Activated T-cell treated with anti-CD3 and anti-CD28 coated beads, Interleukin-2, amount 50 U/mL, for 4 hours (primary cell): ENCODE measurements around the gene GATA1. TPM values are rescaled to one million over a fixed set of nuclear protein-coding genes. Genes with fewer than 3 reads are reported as not detected.

Experiments used
- ATAC-seq, 2 donors: fragments of 200-7000 bp; cut with Tn5 transposase; one replicate each; pipeline ENCODE4 v1.10.0; 2021
- DNase-seq: peaks from one replicate; pipeline ENCODE4 v3.0.0-alpha.2; 2020
- H3K27me3 Mint-ChIP-seq: one replicate; pipeline ENCODE4 v1.8.0; 2021; ENCODE audit warnings: low read depth, mixed read lengths
- H3K36me3 Mint-ChIP-seq: one replicate; pipeline ENCODE4 v1.8.0; 2022; ENCODE audit warnings: mixed read lengths; ENCODE audit not compliant: insufficient read depth
- H3K4me1 Mint-ChIP-seq: one replicate; pipeline ENCODE4 v1.8.0; 2021; ENCODE audit warnings: low read depth, mixed read lengths
- H3K4me3 Mint-ChIP-seq: one replicate; pipeline ENCODE4 v1.8.0; 2021; ENCODE audit warnings: mild to moderate bottlenecking, moderate library complexity, mixed read lengths
- H3K9me3 Mint-ChIP-seq: one replicate; pipeline ENCODE4 v1.8.0; 2021; ENCODE audit warnings: mixed read lengths
- total RNA-seq, 3 donors: library from RNA; stranded (reverse); gene quantifications; one replicate each; pipeline ENCODE4 v1.2.1, GENCODE V29; 2021

GATA1 gene
- total RNA-seq, 3 donors from 2014 or later, result 0.27 to 0.40 (median 0.33) TPM

- no peak for DNase-seq
- no peak overlapping the region for H3K4me3 Mint-ChIP-seq
- no peaks in the 10 kb centered on the region for H3K9me3 Mint-ChIP-seq
- ATAC-seq, result no peak
- peaks cover 3% of the 10 kb centered on the region for H3K27me3 Mint-ChIP-seq
- H3K36me3 Mint-ChIP-seq, result no peaks in the 10 kb centered on the region
- H3K4me1 Mint-ChIP-seq, result no peaks in the 10 kb centered on the region
Observed at GRCh38 chrX:48770296-48770695, 16.1 kb upstream of the GATA1 start.

- H3K4me1 Mint-ChIP-seq, result no peaks in the 10 kb centered on the region
- H3K27me3 Mint-ChIP-seq, result peaks cover 3% of the 10 kb centered on the region
- no peaks in the 10 kb centered on the region for H3K9me3 Mint-ChIP-seq
- ATAC-seq (no peak), DNase-seq (no peak)
- no peaks in the 10 kb centered on the region for H3K36me3 Mint-ChIP-seq
- H3K4me3 Mint-ChIP-seq, result no peak overlapping the region
Observed at GRCh38 chrX:48772602-48773001, 13.8 kb upstream of the GATA1 start.

- Mint-ChIP-seq H3K4me3 (no peak overlapping the region), H3K9me3 (no peaks in the 10 kb centered on the region), H3K36me3 (no peaks in the 10 kb centered on the region), H3K4me1 (no peaks in the 10 kb centered on the region), H3K27me3 (peaks cover 3% of the 10 kb centered on the region)
- DNase-seq (no peak), ATAC-seq (no peak)
Observed at GRCh38 chrX:48776818-48777439, 9.5 kb upstream of the GATA1 start.

GRCh38 chrX:48779399-48779798 lies 7.0 kb upstream of the GATA1 start:
- DNase-seq, result no peak
- Mint-ChIP-seq H3K4me1 (no peaks in the 10 kb centered on the region), H3K9me3 (no peaks in the 10 kb centered on the region), H3K36me3 (no peaks in the 10 kb centered on the region), H3K27me3 (peaks cover 3% of the 10 kb centered on the region), H3K4me3 (no peak overlapping the region)
- no peak for ATAC-seq

GRCh38 chrX:48781705-48782104 lies 4.7 kb upstream of the GATA1 start:
- Mint-ChIP-seq H3K36me3 (no peaks in the 10 kb centered on the region), H3K27me3 (no peaks in the 10 kb centered on the region), H3K9me3 (no peaks in the 10 kb centered on the region), H3K4me1 (no peaks in the 10 kb centered on the region), H3K4me3 (no peak overlapping the region)
- DNase-seq (no peak), ATAC-seq (no peak)

GRCh38 chrX:48782216-48782615 lies 4.2 kb upstream of the GATA1 start:
- Mint-ChIP-seq H3K4me3 (no peak overlapping the region), H3K9me3 (no peaks in the 10 kb centered on the region), H3K36me3 (no peaks in the 10 kb centered on the region), H3K27me3 (peaks cover 2% of the 10 kb centered on the region), H3K4me1 (no peaks in the 10 kb centered on the region)
- ATAC-seq (no peak), DNase-seq (no peak)

GRCh38 chrX:48782795-48783194 lies 3.6 kb upstream of the GATA1 start:
- H3K9me3 Mint-ChIP-seq, result no peaks in the 10 kb centered on the region

GRCh38 chrX:48784726-48785125 lies 1.7 kb upstream of the GATA1 start:
- Mint-ChIP-seq H3K4me3 (no peak overlapping the region), H3K4me1 (peaks cover 8% of the 10 kb centered on the region), H3K9me3 (no peaks in the 10 kb centered on the region), H3K27me3 (peaks cover 3% of the 10 kb centered on the region), H3K36me3 (no peaks in the 10 kb centered on the region)
- DNase-seq (no peak), ATAC-seq (no peak)

More at GRCh38 chrX:48782795-48783194, 3.6 kb upstream of the GATA1 start:
- H3K4me1 Mint-ChIP-seq, result no peaks in the 10 kb centered on the region
- H3K36me3 Mint-ChIP-seq, result no peaks in the 10 kb centered on the region
- no peak for DNase-seq
- ATAC-seq, result no peak
- H3K27me3 Mint-ChIP-seq, result peaks cover 3% of the 10 kb centered on the region
- H3K4me3 Mint-ChIP-seq, result no peak overlapping the region

GRCh38 chrX:48785186-48785539 lies 1.2 kb upstream of the GATA1 start:
- no peaks in the 10 kb centered on the region for H3K9me3 Mint-ChIP-seq
- ATAC-seq, result no peak
- DNase-seq, result no peak
- H3K27me3 Mint-ChIP-seq, result peaks cover 3% of the 10 kb centered on the region
- H3K4me1 Mint-ChIP-seq, result peaks cover 10% of the 10 kb centered on the region
- no peak overlapping the region for H3K4me3 Mint-ChIP-seq
- no peaks in the 10 kb centered on the region for H3K36me3 Mint-ChIP-seq

GRCh38 chrX:48785540-48786214 lies 713 bp upstream of the GATA1 start:
- H3K27me3 Mint-ChIP-seq, result peaks cover 3% of the 10 kb centered on the region
- no peak overlapping the region for H3K4me3 Mint-ChIP-seq
- no peaks in the 10 kb centered on the region for H3K36me3 Mint-ChIP-seq
- ATAC-seq (no peak), DNase-seq (no peak)
- H3K4me1 Mint-ChIP-seq, result peaks cover 10% of the 10 kb centered on the region
- H3K9me3 Mint-ChIP-seq, result no peaks in the 10 kb centered on the region

- no peaks in the 10 kb centered on the region for H3K9me3 Mint-ChIP-seq
- H3K27me3 Mint-ChIP-seq, result peaks cover 3% of the 10 kb centered on the region
- DNase-seq (no peak), ATAC-seq (no peak)
- H3K36me3 Mint-ChIP-seq, result no peaks in the 10 kb centered on the region
- peaks cover 10% of the 10 kb centered on the region for H3K4me1 Mint-ChIP-seq
- no peak overlapping the region for H3K4me3 Mint-ChIP-seq
Observed at GRCh38 chrX:48786825-48787504, 575 bp downstream of the GATA1 start.

- Mint-ChIP-seq H3K27me3 (peaks cover 3% of the 10 kb centered on the region), H3K36me3 (no peaks in the 10 kb centered on the region), H3K9me3 (no peaks in the 10 kb centered on the region)
Observed at GRCh38 chrX:48787505-48788443, 1.4 kb downstream of the GATA1 start.

GRCh38 chrX:48789366-48790220 lies 3.2 kb downstream of the GATA1 start:
- Mint-ChIP-seq H3K9me3 (no peaks in the 10 kb centered on the region), H3K27me3 (peaks cover 3% of the 10 kb centered on the region), H3K4me1 (peaks cover 10% of the 10 kb centered on the region), H3K36me3 (no peaks in the 10 kb centered on the region), H3K4me3 (no peak overlapping the region)
- no peak for DNase-seq
- ATAC-seq, result no peak

More at GRCh38 chrX:48787505-48788443, 1.4 kb downstream of the GATA1 start:
- H3K4me1 Mint-ChIP-seq, result peaks cover 10% of the 10 kb centered on the region
- no peak for DNase-seq
- H3K4me3 Mint-ChIP-seq, result no peak overlapping the region
- no peak for ATAC-seq
